ENCODE data around the gene FCGBP.

DNA sequence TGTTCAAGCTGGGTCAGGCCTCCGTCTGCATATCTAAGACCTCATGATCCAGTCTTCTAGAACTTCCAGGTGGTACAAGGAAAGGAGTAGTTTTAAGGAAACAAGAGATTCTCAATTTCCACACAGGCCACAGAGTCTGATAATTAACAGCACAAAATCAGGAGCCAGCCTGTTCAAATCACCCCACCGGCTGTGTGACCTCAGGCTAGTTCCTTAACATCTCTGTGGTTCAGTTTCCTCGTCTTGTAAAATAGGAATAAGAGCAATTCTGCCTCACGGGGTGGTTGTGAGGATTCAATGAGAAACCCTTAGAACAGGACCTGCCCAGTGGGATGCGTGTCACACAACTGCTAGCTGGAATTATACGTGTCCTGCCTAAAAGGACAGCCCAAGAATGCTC is 25.6 kb downstream of the FCGBP start:
- TF ChIP-seq ZNF274 (IDR thresholded peaks at IDR 0.05; ENCODE audit: low read depth, low read length): no peak
- no peak for TF ChIP-seq YY1 (IDR thresholded peaks at IDR 0.05; ENCODE audit: insufficient read depth, insufficient read length)

Measured in NT2/D1 (cell line).